AG04449 (cell line): ENCODE results near the gene AMN.
"Not testable (repeated sequence)": the region's sequence is repeated elsewhere in the genome, so short reads cannot be mapped to it uniquely, and the experiment has no call there.

Experiments used
- CTCF ChIA-PET: fragments of 350-600 bp; formaldehyde crosslinking; extraction: SDS; loops from one replicate; lab custom pipeline; 2021; ENCODE audit warnings: antibody characterized with exemption; lab: Yijun Ruan, JAX
- POLR2A ChIA-PET: fragments of 400-600, 350-600 bp; formaldehyde crosslinking; extraction: SDS; loops from one replicate; lab custom pipeline; 2020; ENCODE audit warnings: antibody characterized with exemption, inconsistent platforms; lab: Yijun Ruan, JAX
- DNase-seq: peaks from one replicate; pipeline ENCODE4 v3.0.0-alpha.2; 2010; ENCODE audit warnings: low read depth, low spot score
- H3K4me3 ChIP-seq: 2 replicates; pipeline ENCODE4 v1.5.1; 2011; ENCODE audit warnings: low read depth, mild to moderate bottlenecking, control low read depth, low read length
- CTCF ChIP-seq: IDR thresholded peaks from one replicate; pipeline ENCODE4 v1.5.1; 2011; ENCODE audit warnings: mild to moderate bottlenecking, moderate library complexity, low read length, control low read depth, inconsistent platforms; ENCODE audit not compliant: insufficient read depth; ENCODE audit errors: missing control alignments

Gene AMN

GRCh38 chr14:102889615-102890014 is 32.8 kb upstream of the AMN start:
- no peak for DNase-seq
- CTCF ChIA-PET = no interaction called here
- POLR2A ChIA-PET = no interaction called here
- TF ChIP-seq CTCF = no peak
- no peak overlapping the region for H3K4me3 ChIP-seq

- no peak for TF ChIP-seq CTCF
- no peak for DNase-seq
- ChIA-PET POLR2A (no interaction called here), CTCF (interaction anchor here (2.1 kb wide), 1 partner anchor 10 kb away, joined by 4 read pairs; no protein-coding TSS in a partner anchor)
- no peak overlapping the region for H3K4me3 ChIP-seq
Observed at GRCh38 chr14:102891111-102891510, 31.4 kb upstream of the AMN start.

- no peak for TF ChIP-seq CTCF
- peak; percentile 12 for DNase-seq
- H3K4me3 ChIP-seq = no peak overlapping the region
- CTCF ChIA-PET = interaction anchor here (2.1 kb wide), 1 partner anchor 10 kb away, joined by 4 read pairs; no protein-coding TSS in a partner anchor
- POLR2A ChIA-PET = no interaction called here
Observed at GRCh38 chr14:102891556-102891955, 30.9 kb upstream of the AMN start.

- no peak for DNase-seq
- CTCF ChIA-PET = interaction anchor here (0.9 to 2.1 kb wide), 2 partner anchors 11 to 299 kb away, joined by 3 to 4 read pairs; no protein-coding TSS in a partner anchor
- no peak overlapping the region for H3K4me3 ChIP-seq
- POLR2A ChIA-PET = no interaction called here
- no peak for TF ChIP-seq CTCF
Observed at GRCh38 chr14:102892651-102893050, 29.8 kb upstream of the AMN start.

GRCh38 chr14:102893452-102893851 is 29.0 kb upstream of the AMN start:
- DNase-seq = peak; percentile 93
- CTCF ChIA-PET = interaction anchor here (1.0 kb wide), 1 partner anchor 199 kb away, joined by 8 read pairs; no protein-coding TSS in a partner anchor
- POLR2A ChIA-PET = no interaction called here
- no peak for TF ChIP-seq CTCF
- H3K4me3 ChIP-seq = no peak overlapping the region

GRCh38 chr14:102896735-102897134 is 25.7 kb upstream of the AMN start:
- H3K4me3 ChIP-seq, DNase-seq, POLR2A ChIA-PET: not testable (repeated sequence)
- CTCF ChIA-PET = interaction anchor here (0.9 to 2.7 kb wide), 4 partner anchors 18 to 202 kb away, joined by 3 to 11 read pairs (median 6); no protein-coding TSS in a partner anchor
